IMR-90 (cell line): ENCODE data around the gene ARMC8.

Experiments used
- BHLHE40 ChIP-seq: fragments of 150-350 bp; IDR thresholded peaks from 2 replicates; pipeline ENCODE4 v1.6.1; 2016; ENCODE audit warnings: mild to moderate bottlenecking, low read depth, low read length
- CTCF ChIP-seq: conservative IDR thresholded peaks from 2 replicates; pipeline ENCODE4 v1.5.1; 2012; ENCODE audit warnings: mild to moderate bottlenecking, low read depth, low read length, improper control_type of control experiment
- FOS ChIP-seq: fragments of 150-350 bp; IDR thresholded peaks from 2 replicates; pipeline ENCODE4 v1.6.1; 2016; ENCODE audit warnings: low read depth, low read length
- MAFK ChIP-seq: IDR thresholded peaks from 2 replicates; pipeline ENCODE4 v1.6.1; 2012; ENCODE audit warnings: low read depth, low read length, improper control_type of control experiment
- MAZ ChIP-seq: IDR thresholded peaks from 2 replicates; pipeline ENCODE4 v1.6.1; 2012; ENCODE audit warnings: low read depth, mild to moderate bottlenecking, low read length, improper control_type of control experiment, moderate library complexity, borderline replicate concordance
- MXI1 ChIP-seq: IDR thresholded peaks from 2 replicates; pipeline ENCODE4 v1.6.1; 2012; ENCODE audit warnings: low read depth, mild to moderate bottlenecking, low read length, moderate library complexity, borderline replicate concordance
- NFE2L2 ChIP-seq: fragments of 150-350 bp; IDR thresholded peaks from 2 replicates; pipeline ENCODE4 v1.6.1; 2016; ENCODE audit warnings: low read depth, mild to moderate bottlenecking, low read length
- POLR2A ChIP-seq: IDR thresholded peaks from 2 replicates; pipeline ENCODE4 v1.6.1; 2012; ENCODE audit warnings: mild to moderate bottlenecking, low read depth, low read length
- RAD21 ChIP-seq: IDR thresholded peaks from 2 replicates; pipeline ENCODE4 v1.6.1; 2012; ENCODE audit warnings: low read length, improper control_type of control experiment
- RFX5 ChIP-seq: IDR thresholded peaks from 2 replicates; pipeline ENCODE4 v1.8.0; 2012; ENCODE audit warnings: low read depth, mild to moderate bottlenecking, low read length, moderate library complexity
- SMC3 ChIP-seq: fragments of 150-350 bp; IDR thresholded peaks from 2 replicates; pipeline ENCODE4 v1.6.1; 2016; ENCODE audit warnings: low read depth, mild to moderate bottlenecking, antibody characterized with exemption, low read length, moderate library complexity
- USF2 ChIP-seq: fragments of 150-350 bp; IDR thresholded peaks from 2 replicates; pipeline ENCODE4 v1.6.1; 2017; ENCODE audit warnings: mild to moderate bottlenecking, antibody characterized with exemption, low read length, low read depth

GRCh38 chr3:138205527-138205926 is 18.4 kb downstream of the ARMC8 start:
- TF ChIP-seq CTCF (no peak), RFX5 (no peak), POLR2A (no peak), SMC3 (no peak), MAFK (no peak), USF2 (no peak), BHLHE40 (no peak), RAD21 (no peak), MXI1 (no peak), MAZ (no peak), FOS (no peak), NFE2L2 (no peak)
